CD4-positive, alpha-beta T cell treated with Interleukin-15 for 1 hour (primary cell): ENCODE measurements around the gene APOF.
"Not testable (repeated sequence)": the region's sequence is repeated elsewhere in the genome, so short reads cannot be mapped to it uniquely, and the experiment has no call there.

ENCODE experiments used
- DNase-seq: peaks from one replicate; pipeline ENCODE4 v3.0.0-alpha.2; 2020

APOF gene

GRCh38 chr12:56362130-56363059 lies at the start of gene APOF:
APOF (minus strand) TSS chr12:56362857; CDS start chr12:56362745, 112 bp downstream.
- no peak for DNase-seq

DNA sequence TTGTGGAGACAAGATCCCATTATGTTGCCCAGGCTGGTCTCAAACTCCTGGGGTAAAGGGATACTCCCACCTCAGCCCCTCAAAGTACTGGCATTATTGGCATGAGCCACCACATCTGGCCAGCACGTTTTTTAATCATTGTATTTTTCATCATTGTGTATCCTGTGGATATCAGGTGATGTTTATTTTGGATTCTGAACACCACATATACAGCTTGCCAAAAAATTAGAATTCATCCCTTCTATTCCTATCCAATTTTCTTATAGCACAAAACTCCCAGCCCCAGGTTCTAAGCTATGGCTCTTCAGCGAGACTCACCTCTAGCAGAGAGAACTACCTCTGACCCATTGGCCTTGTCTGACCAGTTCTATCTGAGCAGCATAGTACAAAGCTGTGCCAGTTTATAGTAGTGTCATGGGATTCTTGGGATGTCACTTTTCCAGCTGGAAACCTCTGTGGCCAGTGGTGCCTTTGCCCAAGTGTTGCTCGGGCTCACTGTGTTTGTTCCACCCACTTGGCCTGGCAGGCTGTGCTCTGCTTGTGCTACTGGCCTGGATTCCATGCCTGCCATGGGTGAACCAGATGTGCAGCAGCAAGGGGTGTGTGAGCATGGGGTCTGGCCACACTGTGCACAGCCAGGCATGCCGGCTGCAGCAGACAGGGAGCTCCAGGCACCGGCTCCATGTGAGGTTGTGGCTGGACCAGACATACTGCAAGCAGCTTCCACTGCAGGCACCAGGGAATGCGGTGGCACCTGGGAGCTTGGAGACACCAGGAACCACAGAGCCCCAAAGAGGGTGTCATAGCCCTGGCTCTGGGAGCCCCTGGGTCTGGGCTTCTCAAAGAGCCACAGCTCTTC lies 49.4 kb upstream of the APOF start:
- DNase-seq: no peak

- no peak for DNase-seq
Measured at GRCh38 chr12:56410768-56411167, 48.1 kb upstream of the APOF start.

GRCh38 chr12:56408799-56409417 lies 46.3 kb upstream of the APOF start:
- DNase-seq: no peak

GRCh38 chr12:56404227-56404626 lies 41.6 kb upstream of the APOF start:
- DNase-seq: not testable (repeated sequence)

GRCh38 chr12:56401612-56402011 lies 39.0 kb upstream of the APOF start:
- DNase-seq: not testable (repeated sequence)

GRCh38 chr12:56401125-56401524 lies 38.5 kb upstream of the APOF start:
- DNase-seq: not testable (repeated sequence)

GRCh38 chr12:56399466-56399865 lies 36.8 kb upstream of the APOF start:
- not testable (repeated sequence) for DNase-seq

DNA sequence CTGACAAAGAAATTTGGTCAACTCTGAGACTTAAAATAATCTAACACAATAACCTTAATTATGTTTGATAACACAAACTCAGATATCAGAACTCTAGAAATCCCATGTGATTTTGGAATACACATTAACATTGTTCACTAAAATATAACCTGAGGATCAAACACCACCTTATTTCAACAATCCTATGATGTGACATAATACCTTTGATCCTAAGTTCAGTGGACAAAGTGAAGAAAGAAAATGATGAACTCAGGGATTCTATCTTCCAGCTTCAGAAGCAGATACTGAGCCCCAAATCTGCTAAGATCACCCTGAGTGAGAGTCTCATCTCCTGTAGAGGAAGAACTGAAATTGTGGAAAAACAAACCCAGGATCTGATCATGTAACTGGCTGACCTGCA lies 35.7 kb upstream of the APOF start:
- DNase-seq: no peak

- DNase-seq: no peak
Measured at GRCh38 chr12:56392331-56392730, 29.7 kb upstream of the APOF start.

DNA sequence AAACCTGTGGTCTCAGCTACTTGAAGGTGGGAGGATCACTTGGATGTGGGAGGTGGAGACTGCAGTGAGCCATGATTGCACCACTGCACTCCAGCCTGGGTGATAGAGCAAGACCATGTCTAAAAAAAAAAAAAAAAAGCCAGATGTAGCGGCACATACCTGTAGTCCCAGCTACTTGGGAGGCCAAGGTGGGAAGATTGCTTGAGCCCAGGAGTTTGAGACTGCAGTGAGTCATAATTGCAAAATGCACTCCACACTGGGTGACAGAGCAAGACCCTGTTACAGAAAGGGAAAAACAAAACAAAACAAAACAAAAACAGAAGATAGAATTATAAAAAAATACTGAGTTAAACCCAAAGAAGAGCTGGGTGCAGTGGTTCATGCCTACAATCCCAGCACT lies 29.1 kb upstream of the APOF start:
- no peak for DNase-seq

- no peak for DNase-seq
Measured at GRCh38 chr12:56389412-56389811, 26.8 kb upstream of the APOF start.

GRCh38 chr12:56387152-56387736 lies 24.6 kb upstream of the APOF start:
- DNase-seq: no peak

DNA sequence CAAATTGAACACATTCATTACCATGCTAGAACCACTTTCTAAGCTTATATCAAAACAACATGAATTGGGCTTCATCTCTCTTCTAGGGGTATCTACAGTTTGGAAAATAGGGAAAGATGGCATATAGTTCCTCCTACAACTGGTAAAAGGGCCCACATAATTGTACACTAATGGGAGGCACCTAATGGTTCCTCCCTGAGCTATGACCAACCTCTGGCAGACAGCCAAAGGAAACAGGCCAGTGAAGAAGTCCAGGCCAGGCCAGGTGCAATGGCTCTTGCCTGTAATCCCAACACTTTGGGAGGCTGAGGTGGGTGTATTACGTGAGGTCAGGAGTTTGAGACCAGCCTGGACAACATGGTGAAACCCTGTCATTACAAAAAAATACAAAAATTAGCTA lies 23.2 kb upstream of the APOF start:
- DNase-seq: no peak

DNA sequence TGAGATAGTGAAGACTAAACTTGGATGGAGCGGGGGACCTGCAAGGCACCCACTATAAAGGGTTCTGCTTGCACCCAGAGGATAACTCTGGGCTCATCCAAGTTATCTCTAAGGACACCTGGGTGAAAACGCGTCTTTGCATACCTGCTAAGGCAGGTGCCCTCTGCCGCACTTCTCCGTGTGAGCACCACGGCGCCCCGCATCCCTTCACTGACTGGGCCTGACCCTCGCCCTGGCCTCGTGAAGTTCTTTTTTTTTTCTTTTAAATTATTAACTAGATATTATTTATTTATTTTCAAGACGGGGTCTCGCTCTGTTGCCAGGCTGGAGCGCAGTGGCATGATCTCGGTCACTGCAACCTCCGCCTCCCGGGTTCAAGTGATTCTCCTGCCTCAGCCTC lies 20.0 kb upstream of the APOF start:
- no peak for DNase-seq

DNA sequence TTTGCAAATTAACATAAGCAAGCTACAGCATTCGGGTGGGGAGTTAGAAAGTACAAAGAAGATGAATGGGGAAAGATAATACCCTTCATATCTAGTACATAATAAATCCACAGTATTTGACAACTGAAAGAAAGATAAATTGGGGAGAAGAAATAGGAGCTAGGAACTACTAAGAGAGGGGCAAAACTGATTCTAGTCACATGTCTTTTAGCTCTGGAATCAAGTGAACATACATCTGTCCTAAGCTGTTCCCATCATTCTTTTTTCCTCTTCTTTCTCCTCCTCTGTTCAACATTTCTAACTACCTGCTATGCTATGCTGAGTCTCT lies 15.3 kb upstream of the APOF start:
- no peak for DNase-seq

DNA sequence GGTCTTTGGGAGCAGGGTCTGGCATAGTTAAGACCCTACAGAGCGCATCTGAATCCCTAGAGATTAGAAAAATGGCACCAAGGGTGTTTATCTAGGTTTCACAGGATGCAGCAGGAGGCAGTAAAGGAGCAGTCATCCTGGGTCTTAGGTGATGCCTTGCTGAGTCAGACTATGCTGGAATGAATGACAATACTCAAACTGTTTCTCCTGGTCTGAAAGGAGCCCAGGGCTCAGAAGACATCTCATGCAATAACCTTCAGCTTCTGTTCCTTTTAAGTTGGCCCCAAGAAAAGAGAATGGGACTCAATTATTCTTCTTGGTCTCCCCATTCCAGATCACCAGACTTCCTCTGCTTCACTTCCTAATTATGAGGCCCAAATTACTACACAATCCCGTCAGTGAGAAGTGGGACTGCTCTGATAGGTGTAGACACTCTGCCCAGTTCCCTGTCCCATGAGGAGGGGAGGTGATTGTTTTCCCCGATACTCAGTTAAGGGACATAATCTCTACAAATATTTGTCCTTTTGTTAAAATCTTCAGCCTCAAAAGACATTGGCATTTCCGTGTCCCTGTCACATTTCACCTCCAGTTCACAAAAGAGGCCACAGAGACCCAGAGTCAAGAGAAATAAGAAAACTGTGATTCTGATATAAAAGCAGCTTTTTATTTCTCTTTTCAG lies 14.8 kb upstream of the APOF start:
- DNase-seq: no peak

DNA sequence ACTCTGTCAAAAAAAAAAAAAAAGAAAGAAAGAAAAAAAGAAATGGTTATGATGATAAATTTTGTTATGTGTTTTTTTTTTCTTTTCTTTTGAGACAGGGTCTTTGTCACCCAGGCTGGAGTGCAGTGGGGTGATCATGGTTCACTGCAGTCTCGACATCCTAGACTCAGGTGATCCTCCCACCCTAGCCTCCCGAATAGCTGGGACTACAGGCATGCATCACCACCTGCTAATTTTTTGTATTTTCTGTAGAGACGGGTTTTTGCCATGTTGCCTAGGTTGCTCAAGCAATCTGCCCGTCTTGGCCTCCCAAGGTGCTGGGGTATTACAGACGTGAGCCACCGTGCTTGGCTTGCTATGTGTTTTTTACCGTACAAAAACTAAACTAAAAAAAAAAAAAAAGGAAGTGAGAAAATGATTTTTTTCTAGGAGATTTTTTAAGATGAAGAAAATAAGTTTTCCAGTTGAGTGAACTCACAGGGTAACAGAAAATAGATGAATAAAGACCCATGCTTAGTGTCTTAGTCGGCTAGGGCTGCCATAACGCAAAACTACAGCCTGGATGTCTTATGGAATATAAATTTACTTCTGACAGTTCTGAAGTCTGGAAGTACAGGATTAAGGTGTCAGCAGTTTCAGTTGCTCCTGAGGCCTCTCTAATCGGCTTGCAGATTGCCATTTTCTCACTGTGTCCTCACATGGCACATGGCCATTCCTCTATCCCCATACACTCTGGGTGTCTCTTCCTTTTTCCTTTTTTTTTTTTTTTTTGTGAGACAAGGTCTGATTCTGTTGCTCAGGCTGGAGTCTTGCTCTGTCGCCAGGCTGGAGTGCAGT lies 13.2 kb upstream of the APOF start:
- peak; percentile 54 for DNase-seq

DNA sequence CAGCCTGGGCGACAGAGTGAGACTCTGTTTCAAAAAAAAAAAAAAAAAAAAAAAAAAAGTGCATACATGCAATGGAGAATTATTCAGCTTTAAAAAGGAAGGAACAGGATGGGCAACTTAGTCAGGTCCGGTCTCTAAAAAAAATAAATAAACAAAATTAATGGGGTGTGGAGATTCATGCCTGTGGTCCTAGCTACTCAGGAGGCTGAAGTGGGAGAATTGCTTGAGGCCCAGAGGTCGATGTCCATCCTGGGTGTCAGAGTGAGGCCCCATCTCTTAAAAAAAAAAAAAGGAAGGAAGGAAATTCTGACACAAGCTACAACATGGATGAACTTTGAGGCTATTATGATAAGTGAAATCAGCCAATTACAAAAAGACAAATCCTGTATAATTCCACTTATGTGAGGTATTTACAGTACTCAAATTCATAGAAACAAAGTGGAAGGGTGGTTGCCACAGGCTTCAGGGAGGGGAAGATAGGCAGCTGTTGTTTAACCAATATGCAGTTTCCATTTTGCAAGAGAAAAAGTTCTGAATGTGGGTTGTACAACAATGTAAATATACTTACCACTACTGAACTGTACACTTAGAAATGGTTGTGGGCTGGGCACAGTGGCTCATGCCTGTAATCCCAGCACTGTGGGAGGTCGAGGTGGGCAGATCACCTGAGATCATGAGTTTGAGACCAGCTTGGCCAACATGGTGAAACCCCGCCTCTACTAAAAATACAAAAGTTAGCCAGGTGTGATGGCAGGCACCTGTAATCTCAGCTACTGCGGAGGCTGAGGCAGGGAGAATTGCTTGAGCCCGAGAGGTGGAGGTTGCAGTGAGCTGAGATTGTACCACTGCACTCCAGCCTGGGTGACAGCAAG lies 12.3 kb upstream of the APOF start:
- DNase-seq: no peak

GRCh38 chr12:56373515-56373914 lies 10.9 kb upstream of the APOF start:
- no peak for DNase-seq

DNA sequence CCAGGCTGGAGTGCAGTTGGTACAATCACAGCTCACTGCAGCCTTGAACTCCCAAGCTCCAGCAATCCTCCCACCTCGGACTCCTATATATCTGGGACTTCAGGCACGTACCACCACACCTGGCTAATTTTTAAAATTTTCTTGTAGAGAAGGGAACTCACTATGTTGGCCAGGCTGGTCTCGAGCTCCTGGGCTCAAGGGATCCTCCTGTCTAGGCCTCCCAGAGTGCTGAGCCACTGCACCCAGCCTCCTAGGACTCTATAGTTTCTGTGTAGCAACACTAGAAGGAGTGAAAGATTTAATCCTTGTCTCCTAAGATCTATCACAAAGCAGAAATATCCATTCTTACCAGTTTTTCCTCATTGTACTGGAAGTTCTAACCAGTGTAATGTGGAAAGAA lies 4.3 kb upstream of the APOF start:
- DNase-seq: no peak
